B cell (primary cell): ENCODE data around the gene SKP1.

Experiments used
- EZH2 ChIP-seq: IDR thresholded peaks from 2 replicates; pipeline ENCODE4 v1.6.1; 2012; ENCODE audit warnings: borderline replicate concordance, low read depth, mild to moderate bottlenecking, moderate library complexity, low read length; ENCODE audit not compliant: insufficient read depth, poor library complexity, severe bottlenecking
- TF ChIP-seq, protein P1 (sequence below): fragments of 200-600 bp; IDR thresholded peaks from one replicate; pipeline ENCODE4 v1.8.0; 2022; ENCODE audit warnings: antibody characterized with exemption, mild to moderate bottlenecking

DNA sequence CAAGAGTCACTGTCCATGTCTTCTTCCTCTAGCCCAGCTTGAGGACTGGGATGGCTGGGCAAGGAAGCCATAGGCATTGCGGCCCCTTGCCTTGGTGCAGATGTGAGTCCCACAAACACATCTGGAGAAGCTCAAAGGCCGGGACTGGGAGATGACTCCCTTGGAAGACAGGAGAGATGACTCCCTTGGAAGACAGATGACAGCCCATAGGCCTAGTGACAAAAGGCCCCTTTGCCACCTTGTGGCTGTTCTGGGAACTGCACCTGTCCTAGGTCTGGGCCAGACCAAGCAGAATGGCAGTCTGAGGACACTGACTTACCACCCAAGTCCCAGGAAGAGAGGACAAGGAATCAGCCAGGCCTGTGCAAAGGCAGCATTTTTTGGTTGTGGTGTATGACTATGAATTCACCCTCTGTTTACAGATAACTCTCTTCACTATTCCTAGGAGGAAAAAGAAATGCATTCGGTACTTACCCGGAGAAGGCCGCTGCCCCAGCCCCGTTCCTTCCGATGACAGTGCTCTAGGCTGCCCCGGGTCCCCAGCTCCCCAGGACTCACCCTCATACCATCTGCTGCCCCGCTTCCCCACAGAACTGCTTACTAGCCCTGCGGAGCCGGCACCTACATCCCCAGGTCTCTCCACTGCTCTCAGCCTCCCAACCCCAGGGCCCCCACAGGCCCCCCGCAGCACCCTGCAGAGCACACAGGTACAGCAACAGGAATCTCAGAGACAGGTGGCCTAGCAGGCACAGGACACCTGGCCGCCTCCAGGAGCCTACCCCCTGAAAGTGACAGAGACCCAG lies 30.8 kb downstream of the SKP1 start:
- TF ChIP-seq, protein P1, sequence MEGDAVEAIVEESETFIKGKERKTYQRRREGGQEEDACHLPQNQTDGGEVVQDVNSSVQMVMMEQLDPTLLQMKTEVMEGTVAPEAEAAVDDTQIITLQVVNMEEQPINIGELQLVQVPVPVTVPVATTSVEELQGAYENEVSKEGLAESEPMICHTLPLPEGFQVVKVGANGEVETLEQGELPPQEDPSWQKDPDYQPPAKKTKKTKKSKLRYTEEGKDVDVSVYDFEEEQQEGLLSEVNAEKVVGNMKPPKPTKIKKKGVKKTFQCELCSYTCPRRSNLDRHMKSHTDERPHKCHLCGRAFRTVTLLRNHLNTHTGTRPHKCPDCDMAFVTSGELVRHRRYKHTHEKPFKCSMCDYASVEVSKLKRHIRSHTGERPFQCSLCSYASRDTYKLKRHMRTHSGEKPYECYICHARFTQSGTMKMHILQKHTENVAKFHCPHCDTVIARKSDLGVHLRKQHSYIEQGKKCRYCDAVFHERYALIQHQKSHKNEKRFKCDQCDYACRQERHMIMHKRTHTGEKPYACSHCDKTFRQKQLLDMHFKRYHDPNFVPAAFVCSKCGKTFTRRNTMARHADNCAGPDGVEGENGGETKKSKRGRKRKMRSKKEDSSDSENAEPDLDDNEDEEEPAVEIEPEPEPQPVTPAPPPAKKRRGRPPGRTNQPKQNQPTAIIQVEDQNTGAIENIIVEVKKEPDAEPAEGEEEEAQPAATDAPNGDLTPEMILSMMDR = peak; percentile 96
- TF ChIP-seq EZH2 = no peak
